Activated T-helper 17 cell treated with anti-CD3 and anti-CD28 coated beads, Interleukin-2, amount 50 U/mL, for 72 hours (primary cell): Measurements from ENCODE around the gene POU2F2. TPM values are rescaled to one million over a fixed set of nuclear protein-coding genes. Genes with fewer than 3 reads are reported as not detected.
A peak's percentile ranks its signal among the peaks of the same experiment; 100 is the strongest.

ENCODE experiments used
- ATAC-seq: fragments of 150-1000 bp; cut with Tn5 transposase; replicated peaks from 2 replicates; pipeline ENCODE4 v1.10.0; 2021; ENCODE audit warnings: mild to moderate bottlenecking, moderate library complexity
- H3K27ac Mint-ChIP-seq: one replicate; pipeline ENCODE4 v1.8.0; 2022; ENCODE audit warnings: mixed read lengths
- H3K27me3 Mint-ChIP-seq: one replicate; pipeline ENCODE4 v1.8.0; 2022; ENCODE audit warnings: mixed read lengths
- H3K36me3 Mint-ChIP-seq: one replicate; pipeline ENCODE4 v1.8.0; 2022; ENCODE audit warnings: low read depth, mild to moderate bottlenecking, mixed read lengths
- H3K4me1 Mint-ChIP-seq: one replicate; pipeline ENCODE4 v1.8.0; 2022; ENCODE audit warnings: mixed read lengths
- H3K4me3 Mint-ChIP-seq: one replicate; pipeline ENCODE4 v1.8.0; 2022; ENCODE audit warnings: mild to moderate bottlenecking, mixed read lengths
- H3K9me3 Mint-ChIP-seq: one replicate; pipeline ENCODE4 v1.8.0; 2022; ENCODE audit warnings: mixed read lengths
- total RNA-seq, 2 donors: library from RNA; stranded (reverse); gene quantifications; one replicate each; pipeline ENCODE4 v1.2.3, GENCODE V29; 2022

Gene POU2F2
- total RNA-seq, 2 donors from 2014 or later: 33.1 to 95.9 TPM

DNA sequence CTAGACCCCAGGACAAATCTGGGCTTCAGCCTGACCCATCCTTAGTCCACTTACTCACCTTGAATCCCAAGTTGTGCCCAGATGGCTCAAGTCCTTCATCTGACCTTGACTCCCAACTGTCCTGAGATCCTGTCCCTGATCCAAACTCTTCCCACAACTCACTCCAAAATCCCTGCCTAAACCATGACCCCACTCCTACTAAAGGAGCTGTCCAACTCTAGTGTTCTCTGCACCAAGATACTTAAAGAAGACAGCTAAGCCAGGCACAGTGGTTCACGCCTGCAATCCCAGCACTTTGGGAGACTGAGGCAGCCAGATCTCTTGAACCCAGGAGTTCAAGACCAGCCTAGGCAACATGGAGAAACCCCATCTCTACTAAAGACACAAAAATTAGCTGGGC, 8.5 kb downstream of the POU2F2 start:
- Mint-ChIP-seq H3K4me3 (peak overlapping the region; percentile 83), H3K27ac (peak overlapping the region; percentile 90), H3K27me3 (no peaks in the 10 kb centered on the region), H3K4me1 (peaks cover 41% of the 10 kb centered on the region), H3K9me3 (no peaks in the 10 kb centered on the region), H3K36me3 (peaks cover 76% of the 10 kb centered on the region)
- ATAC-seq: no peak

DNA sequence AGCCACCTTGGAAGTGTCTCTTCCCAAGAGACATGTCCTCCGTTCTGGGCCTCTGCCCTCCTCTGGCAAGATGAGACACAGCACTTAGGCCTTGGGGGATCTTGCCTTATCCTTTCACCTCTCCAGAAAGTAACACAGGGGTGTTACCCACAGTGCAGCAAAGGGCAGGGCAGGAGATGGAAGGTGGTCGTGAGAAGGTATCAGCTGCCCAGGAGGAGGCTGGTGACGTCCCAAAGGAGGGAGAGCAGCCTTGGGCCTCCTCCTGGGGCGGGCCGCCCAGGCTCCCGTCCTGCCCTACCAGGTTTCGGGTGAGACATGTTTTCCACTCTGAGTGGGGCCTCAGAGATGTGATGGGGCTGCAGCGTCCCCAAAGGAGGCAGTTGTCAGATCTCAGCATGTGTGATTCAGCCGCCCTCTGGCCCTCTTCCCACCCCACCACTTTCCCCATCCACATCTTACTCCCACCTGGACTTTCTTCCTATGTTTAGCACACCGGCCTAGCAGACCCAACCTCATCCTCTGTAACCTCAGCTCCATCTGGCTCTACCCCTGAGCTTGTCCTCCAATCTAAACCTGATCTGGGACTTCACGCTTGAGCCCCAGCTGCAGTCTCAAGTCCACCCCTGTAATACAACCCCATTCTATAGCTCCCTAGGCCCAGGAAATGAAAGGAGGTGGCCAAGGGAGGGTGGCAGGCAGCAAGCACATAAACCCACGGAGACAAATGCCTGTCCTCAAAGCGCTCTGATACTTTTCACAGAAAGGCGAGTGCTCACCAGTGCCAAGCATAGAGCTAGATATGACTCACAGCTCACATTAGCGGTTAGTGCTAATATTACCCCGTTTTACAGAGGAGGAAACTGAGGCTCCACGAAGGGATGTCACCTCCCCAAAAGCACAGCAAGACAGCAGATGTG, 9.3 kb downstream of the POU2F2 start:
- peak overlapping the region; percentile 83 for H3K4me3 Mint-ChIP-seq
- peaks cover 40% of the 10 kb centered on the region for H3K4me1 Mint-ChIP-seq
- H3K27ac Mint-ChIP-seq: peak overlapping the region; percentile 90
- H3K36me3 Mint-ChIP-seq: peaks cover 77% of the 10 kb centered on the region
- no peaks in the 10 kb centered on the region for H3K27me3 Mint-ChIP-seq
- no peaks in the 10 kb centered on the region for H3K9me3 Mint-ChIP-seq
- ATAC-seq: peak; percentile 84

DNA sequence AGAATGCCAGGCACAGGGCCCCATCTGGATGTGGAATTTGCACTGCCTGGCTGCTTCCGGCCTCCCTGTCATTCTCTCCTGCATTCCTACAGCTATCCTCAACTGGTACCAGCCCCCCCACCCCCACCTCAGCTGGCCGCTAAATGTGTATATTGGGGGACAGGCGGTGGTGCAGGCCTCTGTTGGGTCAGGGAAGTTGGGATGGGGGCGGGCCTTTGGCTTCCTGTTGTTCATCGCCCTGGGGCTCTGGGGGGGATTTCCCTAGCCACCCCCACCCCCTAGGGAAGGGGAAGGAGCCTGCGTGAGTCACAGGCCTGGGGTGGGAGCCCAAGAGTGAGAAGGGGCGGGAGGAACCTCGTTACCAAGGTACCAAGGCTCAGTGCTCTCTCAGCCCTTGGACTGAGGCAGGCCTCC, 10.6 kb downstream of the POU2F2 start:
- H3K27me3 Mint-ChIP-seq: no peaks in the 10 kb centered on the region
- peak; percentile 81 for ATAC-seq
- H3K36me3 Mint-ChIP-seq: peaks cover 82% of the 10 kb centered on the region
- H3K4me1 Mint-ChIP-seq: peaks cover 34% of the 10 kb centered on the region
- H3K27ac Mint-ChIP-seq: peak overlapping the region; percentile 90
- H3K4me3 Mint-ChIP-seq: peak overlapping the region; percentile 83
- H3K9me3 Mint-ChIP-seq: no peaks in the 10 kb centered on the region

DNA sequence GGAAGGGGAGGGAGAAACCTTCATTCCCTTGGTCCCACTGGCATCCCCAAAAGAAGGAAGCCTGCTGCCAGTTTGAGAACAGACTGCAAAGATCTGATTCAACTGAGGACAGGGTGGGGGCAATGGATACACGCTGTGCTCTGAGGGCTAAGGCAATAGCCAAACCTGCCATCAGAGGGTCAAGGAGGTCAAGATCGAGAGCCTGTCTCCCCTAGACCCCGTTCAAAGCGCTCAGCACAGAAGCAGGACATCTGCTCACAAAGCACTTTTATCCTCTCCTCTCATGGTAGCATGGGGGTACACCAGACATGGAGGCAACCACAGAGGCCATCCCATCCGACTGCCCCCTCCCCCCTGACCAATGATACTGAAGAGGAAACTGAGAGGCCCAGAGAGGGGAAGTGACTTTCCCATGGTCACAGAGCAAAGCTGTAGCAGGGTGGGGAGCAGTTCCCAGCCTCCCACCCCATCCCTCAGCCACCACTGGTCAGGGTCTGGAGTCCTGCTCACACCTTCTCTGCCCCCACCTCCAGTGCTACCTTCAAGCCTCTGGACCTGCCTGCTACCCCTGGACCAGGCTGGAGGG, 11.1 kb downstream of the POU2F2 start:
- Mint-ChIP-seq H3K36me3 (peaks cover 88% of the 10 kb centered on the region), H3K27ac (peak overlapping the region; percentile 90), H3K9me3 (no peaks in the 10 kb centered on the region), H3K4me1 (peaks cover 34% of the 10 kb centered on the region), H3K4me3 (peak overlapping the region; percentile 83), H3K27me3 (no peaks in the 10 kb centered on the region)
- peak; percentile 8 for ATAC-seq

DNA sequence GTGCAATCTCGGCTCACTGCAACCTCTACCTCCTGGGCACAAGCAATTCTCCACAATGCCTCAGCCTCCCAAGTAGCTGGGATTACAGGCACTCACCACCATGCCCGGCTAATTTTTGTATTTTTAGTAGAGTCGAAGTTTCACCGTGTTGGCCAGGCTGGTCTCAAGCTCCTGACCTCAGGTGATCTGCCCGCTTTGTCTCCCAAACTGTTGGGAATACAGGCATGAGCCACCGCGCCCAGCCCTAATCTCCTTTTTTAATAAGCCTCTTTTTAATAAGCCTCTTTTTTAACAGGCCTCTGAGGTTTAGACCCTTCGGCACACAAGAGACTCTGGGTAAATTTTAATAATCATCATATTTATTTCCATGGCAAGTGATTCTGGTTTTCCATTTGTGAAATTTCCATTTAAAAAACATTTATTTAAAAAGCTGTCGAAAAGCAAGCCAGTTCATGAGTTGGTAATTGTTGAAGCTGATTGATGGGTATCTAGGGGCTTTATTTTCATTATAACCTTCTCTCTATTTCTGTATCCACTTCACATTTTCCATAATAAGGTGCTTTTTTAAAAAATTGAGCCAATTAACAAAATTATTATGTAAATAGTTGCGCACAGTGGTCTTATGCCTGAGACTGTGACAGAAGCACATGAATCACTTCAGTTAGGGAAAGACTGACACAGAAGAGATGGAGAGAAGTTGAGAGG, 11.8 kb downstream of the POU2F2 start:
- Mint-ChIP-seq H3K9me3 (no peaks in the 10 kb centered on the region), H3K4me3 (peak overlapping the region; percentile 83), H3K36me3 (peaks cover 95% of the 10 kb centered on the region), H3K27ac (peak overlapping the region; percentile 90), H3K4me1 (peaks cover 35% of the 10 kb centered on the region), H3K27me3 (no peaks in the 10 kb centered on the region)
- no peak for ATAC-seq

DNA sequence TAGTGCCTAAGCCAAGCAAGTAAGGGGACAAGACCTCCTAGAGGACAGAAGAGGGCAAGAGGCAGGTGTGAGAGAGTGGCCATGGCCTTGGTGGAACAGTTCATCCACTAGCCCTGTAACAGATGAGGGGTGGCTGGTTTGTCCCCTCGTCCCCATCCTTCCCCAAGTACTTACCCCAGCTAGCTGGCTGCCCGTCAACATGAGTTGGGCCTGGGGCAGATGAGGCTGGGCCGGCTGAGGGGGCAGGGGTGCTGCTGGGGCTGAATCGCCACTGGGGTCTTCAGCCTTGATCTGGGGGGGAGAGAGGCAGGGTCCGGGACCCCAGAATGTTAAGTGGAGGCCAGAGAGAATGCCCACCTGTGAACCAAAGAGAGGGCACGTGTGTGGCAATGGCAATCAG, 15.2 kb downstream of the POU2F2 start:
- peaks cover 26% of the 10 kb centered on the region for H3K4me1 Mint-ChIP-seq

DNA sequence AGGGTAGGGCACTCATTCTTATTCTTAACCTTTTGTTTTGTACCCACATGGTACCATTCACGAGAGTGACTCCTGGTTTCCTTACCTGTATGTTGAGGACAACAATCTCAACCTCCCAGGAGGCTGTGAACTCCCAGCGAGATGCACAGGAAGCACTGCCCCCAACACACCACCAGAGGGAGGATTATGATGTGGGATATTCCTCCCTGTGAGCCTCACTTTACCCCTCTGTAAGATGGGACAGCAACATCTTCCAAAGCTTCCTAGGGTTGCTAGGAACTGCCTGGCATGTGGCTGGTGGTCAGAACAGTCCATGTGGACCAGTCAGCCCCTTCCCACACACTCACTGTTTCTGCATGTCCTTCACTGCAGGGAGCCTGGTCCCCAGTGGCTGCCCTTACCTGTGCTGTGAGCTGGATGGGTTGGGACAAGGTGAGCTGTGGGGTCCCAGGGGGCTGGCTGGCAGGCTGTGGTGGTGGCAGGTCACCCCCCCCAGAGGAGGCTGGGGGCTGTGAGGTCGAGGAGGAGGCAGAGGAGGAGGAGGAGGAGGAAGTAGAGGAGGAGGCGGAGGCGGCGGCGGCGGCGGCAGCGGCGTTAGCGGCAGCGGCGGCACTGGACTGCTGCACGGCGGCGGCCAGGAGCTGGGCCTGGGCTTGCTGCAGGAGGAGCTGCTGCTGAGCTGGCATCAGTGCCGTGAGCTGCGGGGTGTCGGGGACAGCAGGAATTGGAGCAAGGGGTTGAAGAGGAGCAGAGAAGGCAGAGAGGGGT, 15.8 kb downstream of the POU2F2 start:
- Mint-ChIP-seq H3K4me1 (peaks cover 29% of the 10 kb centered on the region), H3K36me3 (peaks cover 98% of the 10 kb centered on the region), H3K27me3 (no peaks in the 10 kb centered on the region), H3K4me3 (no peak overlapping the region), H3K27ac (peak overlapping the region; percentile 69), H3K9me3 (no peaks in the 10 kb centered on the region)
- ATAC-seq: no peak

More for the DNA sequence above, 15.2 kb downstream of the POU2F2 start:
- H3K27ac Mint-ChIP-seq: peak overlapping the region; percentile 36
- no peak for ATAC-seq
- H3K27me3 Mint-ChIP-seq: no peaks in the 10 kb centered on the region
- peaks cover 98% of the 10 kb centered on the region for H3K36me3 Mint-ChIP-seq
- H3K4me3 Mint-ChIP-seq: no peak overlapping the region
- no peaks in the 10 kb centered on the region for H3K9me3 Mint-ChIP-seq

DNA sequence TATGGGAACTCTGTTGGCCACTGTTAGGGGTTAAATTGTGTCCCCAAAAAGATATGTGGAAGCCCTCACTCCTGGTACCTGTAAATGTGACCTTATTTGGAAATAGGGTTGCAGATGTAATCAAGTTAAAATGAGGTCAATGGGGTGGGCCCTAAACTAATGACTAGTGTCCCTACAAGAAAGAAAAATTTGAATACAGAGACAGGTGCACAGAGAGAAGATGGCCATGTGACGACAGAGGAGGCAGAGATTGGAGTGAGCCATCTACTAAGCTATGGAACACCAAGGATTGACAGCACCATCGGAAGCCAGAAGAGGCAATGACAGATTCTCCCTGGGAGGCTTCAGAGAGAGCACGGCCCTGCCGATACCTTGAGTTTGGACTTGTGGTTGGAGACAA, 16.5 kb downstream of the POU2F2 start:
- Mint-ChIP-seq H3K36me3 (peaks cover 98% of the 10 kb centered on the region), H3K4me3 (no peak overlapping the region)

DNA sequence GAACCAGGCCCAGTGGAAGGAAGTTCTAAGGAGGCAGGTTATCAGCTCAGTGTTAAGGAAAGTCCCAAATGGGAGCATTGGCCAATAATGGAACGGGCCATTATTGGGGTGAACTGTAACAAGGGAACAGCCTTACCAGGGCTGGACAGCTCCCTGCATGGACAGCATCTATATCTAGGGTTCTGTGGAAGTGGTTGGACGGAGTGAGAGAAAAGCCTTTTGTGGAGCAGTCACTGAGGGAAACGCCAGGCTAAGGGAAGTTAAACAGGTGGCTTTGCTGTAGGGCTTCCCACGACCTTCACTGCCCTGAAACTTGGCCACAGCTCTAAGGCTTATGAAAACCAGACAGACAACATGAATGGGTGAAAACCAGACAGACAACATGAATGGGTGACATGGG, 17.0 kb downstream of the POU2F2 start:
- H3K4me3 Mint-ChIP-seq: no peak overlapping the region
- H3K27me3 Mint-ChIP-seq: no peaks in the 10 kb centered on the region
- H3K4me1 Mint-ChIP-seq: peaks cover 33% of the 10 kb centered on the region
- ATAC-seq: no peak
- H3K36me3 Mint-ChIP-seq: peaks cover 98% of the 10 kb centered on the region
- H3K27ac Mint-ChIP-seq: peak overlapping the region; percentile 69
- no peaks in the 10 kb centered on the region for H3K9me3 Mint-ChIP-seq

More for the DNA sequence above, 16.5 kb downstream of the POU2F2 start:
- Mint-ChIP-seq H3K9me3 (no peaks in the 10 kb centered on the region), H3K4me1 (peaks cover 33% of the 10 kb centered on the region), H3K27me3 (no peaks in the 10 kb centered on the region), H3K27ac (peak overlapping the region; percentile 69)
- ATAC-seq: no peak

DNA sequence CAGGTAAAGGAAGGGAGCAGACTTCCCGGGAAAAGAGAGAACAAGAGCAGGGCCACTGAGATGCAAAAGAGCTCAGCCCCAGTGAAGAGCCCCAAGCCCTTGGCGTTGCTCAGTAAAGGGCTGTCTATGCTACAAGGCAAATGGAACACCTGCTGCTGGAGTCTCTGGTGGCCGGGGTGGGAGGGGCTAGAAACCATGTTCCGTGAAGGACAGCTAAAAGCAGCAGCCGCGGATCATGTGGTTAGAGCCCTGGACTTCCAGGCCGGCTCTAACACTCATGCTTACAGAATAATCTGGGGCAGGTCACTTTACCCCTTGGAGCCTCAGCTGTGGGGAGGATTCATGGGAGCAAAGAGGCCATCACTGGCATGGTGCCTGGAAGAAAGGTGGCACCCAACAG, 17.8 kb downstream of the POU2F2 start:
- H3K36me3 Mint-ChIP-seq: peaks cover 94% of the 10 kb centered on the region
- H3K4me1 Mint-ChIP-seq: peaks cover 33% of the 10 kb centered on the region

DNA sequence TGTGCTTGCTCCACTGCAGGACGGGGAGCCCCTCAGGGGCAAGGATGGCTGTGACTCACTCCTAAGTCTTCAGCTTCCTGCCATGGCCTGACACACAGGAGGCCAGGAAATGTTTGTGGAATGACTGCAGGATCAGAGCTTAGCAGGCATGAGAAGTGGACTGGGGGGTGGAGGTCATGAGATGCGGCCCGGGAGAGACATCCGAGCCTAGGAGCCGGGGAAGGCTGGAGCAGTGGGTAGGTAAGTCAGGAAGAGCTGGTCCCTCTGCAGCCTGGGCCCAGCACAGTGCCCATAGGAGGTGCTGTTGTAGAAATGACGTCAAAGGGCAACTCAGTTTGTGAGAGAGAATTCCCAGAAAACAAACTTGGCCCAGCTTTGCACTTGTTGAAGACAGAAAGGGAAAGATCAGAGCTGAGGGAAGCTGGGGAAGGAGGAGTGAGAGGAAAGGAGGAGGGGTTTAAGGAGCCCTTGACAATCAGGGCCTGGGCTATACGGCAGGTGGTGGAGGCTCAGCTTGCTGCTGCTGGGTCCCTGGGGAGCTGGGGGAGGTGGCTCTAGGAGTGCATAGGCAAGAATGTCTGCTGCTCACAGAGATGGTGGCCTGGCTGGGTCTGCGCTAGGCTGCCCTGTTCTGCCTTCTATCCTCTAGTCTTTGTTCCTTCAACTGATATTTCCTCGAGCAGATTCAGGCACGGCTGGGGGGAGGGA, 18.5 kb downstream of the POU2F2 start:
- ATAC-seq: no peak
- H3K4me3 Mint-ChIP-seq: no peak overlapping the region
- H3K27me3 Mint-ChIP-seq: no peaks in the 10 kb centered on the region
- peaks cover 91% of the 10 kb centered on the region for H3K36me3 Mint-ChIP-seq
- peaks cover 34% of the 10 kb centered on the region for H3K4me1 Mint-ChIP-seq
- peak overlapping the region; percentile 83 for H3K27ac Mint-ChIP-seq
- H3K9me3 Mint-ChIP-seq: no peaks in the 10 kb centered on the region

More for the DNA sequence above, 17.8 kb downstream of the POU2F2 start:
- H3K4me3 Mint-ChIP-seq: no peak overlapping the region
- no peak for ATAC-seq
- H3K9me3 Mint-ChIP-seq: no peaks in the 10 kb centered on the region
- H3K27ac Mint-ChIP-seq: no peak overlapping the region
- no peaks in the 10 kb centered on the region for H3K27me3 Mint-ChIP-seq

DNA sequence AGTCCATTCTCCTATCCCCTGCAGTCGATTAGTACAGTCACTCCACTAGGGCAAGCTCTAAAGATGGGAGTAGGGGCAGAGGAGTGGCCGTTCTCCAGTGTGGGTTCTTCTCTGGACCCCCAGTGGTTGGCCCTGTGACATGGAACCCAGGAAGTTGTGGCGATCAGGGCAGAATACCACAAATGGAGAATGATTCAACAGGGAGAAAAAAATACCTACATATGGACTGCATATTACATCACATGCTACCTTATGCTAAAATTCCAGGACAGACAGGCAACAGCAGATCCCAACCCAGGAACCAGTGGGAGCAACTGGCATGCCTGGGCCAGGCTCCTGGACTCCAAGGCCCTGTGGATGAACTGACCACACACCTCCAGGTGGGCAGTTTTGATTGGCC, 20.4 kb downstream of the POU2F2 start:
- Mint-ChIP-seq H3K4me1 (peaks cover 33% of the 10 kb centered on the region), H3K27me3 (no peaks in the 10 kb centered on the region), H3K36me3 (peaks cover 87% of the 10 kb centered on the region), H3K4me3 (peak overlapping the region; percentile 4), H3K9me3 (no peaks in the 10 kb centered on the region), H3K27ac (peak overlapping the region; percentile 81)
- no peak for ATAC-seq

DNA sequence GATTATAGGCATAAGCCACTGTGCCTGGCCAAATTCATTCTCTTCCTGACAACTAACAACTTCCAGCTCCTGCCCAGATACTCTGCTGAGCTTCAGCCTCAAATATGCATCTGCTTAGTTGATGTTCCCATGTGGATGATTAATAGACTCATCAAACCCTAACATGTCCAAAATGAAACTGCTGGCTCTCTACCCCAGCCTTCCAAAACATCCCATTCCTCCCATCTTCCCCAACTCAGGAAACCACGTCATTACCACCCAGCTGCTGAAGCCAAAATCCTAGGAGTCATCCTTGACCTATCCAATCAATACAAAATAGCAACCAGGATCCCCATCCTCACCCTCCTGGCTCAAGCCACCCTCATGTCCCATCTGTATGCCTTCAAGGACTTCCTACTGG, 20.9 kb downstream of the POU2F2 start:
- peaks cover 33% of the 10 kb centered on the region for H3K4me1 Mint-ChIP-seq
- peak overlapping the region; percentile 4 for H3K4me3 Mint-ChIP-seq
- peaks cover 87% of the 10 kb centered on the region for H3K36me3 Mint-ChIP-seq
- no peaks in the 10 kb centered on the region for H3K9me3 Mint-ChIP-seq
- ATAC-seq: no peak
- H3K27ac Mint-ChIP-seq: peak overlapping the region; percentile 81
- no peaks in the 10 kb centered on the region for H3K27me3 Mint-ChIP-seq
